NCI-H2029 treated with DMSO at 0.1 percent for 48 hours (cell line): Measurements from ENCODE around the gene MYLK4.

ENCODE experiments used
- DNase-seq: peaks from one replicate; lab custom pipeline; 2025; lab: John Stamatoyannopoulos, UW

Gene MYLK4

DNA sequence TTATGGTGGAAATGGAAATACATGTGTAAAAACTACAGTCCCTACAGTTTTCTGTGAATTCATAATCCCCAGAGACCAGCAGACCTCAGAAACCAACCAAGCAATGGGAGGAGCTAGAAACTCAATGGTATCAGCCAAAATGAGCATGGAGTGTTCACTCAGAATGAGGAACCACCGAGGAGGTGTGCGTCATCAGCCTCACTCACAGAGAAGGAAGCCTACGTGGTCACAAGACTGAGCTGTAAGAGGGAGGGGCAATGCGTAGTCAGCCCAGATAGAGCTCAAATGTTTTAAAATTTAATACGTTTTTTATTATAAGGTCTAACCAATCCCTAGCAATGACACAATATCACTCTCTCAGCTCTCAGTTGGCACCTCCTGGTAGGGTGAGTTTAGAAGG lies 17.4 kb downstream of the MYLK4 start:
- DNase-seq, result no peak

- no peak for DNase-seq
Measured at GRCh38 chr6:2732503-2733089, 18.1 kb downstream of the MYLK4 start.

DNA sequence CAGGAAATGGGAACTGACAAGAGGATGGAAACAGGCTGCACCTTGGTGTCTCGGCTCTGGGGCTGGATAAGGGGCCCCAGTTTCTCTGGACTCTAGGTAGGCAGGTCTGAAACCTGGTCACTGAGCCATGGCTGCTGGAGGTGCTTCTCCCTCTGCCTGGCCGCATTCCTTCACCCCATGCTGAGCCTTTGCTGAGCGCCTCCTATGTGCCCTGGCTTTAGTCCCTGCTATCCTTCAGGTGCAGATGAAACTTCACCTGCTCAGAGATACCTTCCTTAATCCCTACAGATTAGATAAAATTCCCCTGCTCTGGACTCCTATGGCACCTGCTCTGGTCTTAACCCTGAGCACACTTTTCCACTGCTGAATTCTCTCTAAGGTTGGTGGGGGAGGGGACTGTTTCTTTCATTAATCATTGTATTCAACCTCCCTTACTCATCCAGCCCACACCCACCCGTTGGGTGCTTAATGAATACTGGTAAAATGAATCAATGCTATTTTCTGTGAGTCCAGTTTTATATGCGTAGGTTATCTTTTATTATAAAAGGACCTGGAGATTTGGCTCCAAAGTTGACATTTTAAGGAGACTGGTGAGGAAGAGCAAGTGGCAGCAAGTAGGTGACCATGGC lies 19.3 kb downstream of the MYLK4 start:
- no peak for DNase-seq

GRCh38 chr6:2730353-2731107 lies 20.2 kb downstream of the MYLK4 start:
- no peak for DNase-seq

DNA sequence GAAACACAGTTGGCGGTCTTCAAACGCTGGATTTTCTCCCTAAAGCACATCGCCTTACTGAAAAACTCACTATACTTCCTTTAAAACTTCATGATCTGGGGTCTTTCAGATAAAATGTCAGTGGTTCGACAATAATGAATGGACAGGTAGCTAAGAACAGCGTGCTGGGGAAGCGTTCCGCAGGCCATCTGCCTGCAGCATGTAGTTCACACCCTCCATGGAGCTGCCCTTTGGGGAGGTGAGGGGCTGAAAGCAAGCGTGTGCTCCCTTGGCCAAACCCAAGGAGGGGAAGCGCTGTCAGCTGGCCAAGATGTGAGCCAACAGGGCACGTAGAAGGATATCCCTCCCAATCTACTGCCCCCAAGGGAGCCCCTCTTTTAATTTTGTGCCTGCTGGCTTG lies 20.8 kb downstream of the MYLK4 start:
- no peak for DNase-seq

DNA sequence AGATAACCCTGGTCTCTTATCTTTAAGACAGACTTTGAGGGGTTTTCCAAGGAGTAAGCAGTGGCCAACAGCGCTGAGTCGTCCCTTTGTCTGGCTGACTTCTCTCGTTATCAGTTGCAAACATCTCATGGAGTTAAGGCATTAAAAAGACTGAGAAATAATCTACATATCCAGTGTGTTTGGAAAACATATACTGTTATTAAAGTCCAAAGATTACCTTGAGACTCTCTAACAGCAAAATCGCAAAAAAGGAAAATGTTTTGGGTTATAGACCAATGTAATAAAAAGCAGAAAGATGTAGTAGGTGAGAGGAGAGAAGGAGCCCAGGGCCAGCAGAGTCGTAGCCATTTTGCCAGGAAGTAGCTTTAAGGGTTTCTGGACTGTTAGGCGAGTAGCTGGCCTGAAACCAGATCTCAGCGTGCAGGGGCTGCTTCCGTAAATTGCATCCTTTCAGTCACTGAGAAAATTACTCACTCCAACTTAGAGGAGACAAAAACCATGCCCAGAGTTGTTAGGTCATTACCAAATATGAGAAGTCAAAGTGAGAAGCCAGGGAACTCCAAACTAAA lies 24.6 kb downstream of the MYLK4 start:
- DNase-seq, result no peak

- no peak for DNase-seq
Measured at GRCh38 chr6:2725364-2725988, 25.2 kb downstream of the MYLK4 start.

GRCh38 chr6:2721219-2721618 lies 29.5 kb downstream of the MYLK4 start:
- DNase-seq, result no peak

DNA sequence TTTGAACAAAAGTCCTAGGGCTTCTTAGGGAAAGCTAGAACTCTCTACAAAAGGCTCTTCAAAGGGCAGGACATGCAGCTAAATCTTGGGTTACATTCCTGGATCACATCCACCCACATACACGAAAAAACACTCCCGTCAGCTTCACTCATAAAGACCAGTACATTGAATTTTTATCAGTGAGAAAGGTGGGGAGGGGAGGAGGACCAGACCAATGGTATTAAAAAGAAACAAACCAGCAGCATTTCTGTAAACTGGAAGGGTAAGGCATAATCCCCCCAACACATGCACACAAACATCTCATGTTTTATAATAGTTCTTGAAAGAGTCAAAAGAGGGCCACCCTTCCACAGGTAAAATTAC lies 31.6 kb downstream of the MYLK4 start:
- DNase-seq, result no peak

- DNase-seq, result no peak
Measured at GRCh38 chr6:2718334-2719092, 32.2 kb downstream of the MYLK4 start.

DNA sequence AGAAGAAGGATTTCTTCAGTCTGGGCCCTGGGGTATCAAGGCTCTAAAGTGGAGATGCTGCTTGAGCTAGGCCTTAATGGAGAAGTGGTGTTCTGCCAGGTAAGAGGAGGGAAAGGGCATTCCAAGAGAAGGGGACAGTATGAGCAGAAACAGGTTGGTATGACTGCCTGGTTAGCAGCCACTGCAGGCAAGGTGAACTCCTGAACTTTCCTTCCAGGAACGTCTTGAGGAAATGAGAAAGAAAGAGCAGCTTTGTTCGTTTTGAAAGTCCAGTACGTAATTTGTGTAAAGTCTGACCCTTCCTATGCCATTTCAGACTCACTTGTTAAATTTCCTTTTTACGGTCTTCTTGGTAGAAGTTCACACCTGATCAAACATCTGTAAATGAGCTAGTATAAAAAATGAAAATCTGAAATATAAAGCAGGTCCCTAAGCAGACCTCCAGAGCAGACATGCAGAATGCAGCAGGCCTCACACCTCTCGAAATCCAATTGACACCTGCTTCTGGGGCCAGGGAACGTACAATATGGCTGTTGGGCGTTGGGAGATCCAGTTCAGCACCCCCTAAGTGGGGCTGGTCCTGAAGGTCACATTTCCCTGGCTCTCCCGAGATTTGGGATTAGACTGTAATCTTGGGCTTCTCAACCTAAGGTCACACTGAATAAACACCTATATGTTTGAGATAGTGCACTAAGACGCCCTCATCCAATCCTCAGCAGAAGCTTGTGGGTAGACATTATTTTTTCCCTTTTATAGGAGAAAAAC lies 33.6 kb downstream of the MYLK4 start:
- no peak for DNase-seq

DNA sequence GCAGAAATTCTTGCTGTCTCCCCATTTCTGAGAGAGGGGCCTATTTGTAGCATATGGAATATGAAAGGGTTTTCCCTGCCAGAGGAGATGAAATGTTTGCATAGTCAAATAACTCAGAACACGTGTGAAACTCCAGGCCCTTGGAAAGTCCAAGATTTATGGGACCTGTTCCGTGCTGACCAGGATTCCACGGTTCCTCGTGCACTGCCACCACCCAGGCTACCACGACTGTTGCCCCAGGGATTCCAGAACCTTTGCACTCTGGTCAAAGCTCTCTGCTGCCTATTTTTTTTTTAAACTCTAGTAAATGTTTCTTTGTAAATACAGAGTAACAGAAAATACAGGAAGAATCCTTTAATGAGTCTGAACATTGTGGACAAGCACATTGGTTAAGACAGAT lies 35.0 kb downstream of the MYLK4 start:
- DNase-seq, result no peak

- DNase-seq, result no peak
Measured at GRCh38 chr6:2714111-2714895, 36.4 kb downstream of the MYLK4 start.

GRCh38 chr6:2713473-2714110 lies 37.1 kb downstream of the MYLK4 start:
- no peak for DNase-seq

GRCh38 chr6:2712102-2712501 lies 38.6 kb downstream of the MYLK4 start:
- no peak for DNase-seq

- no peak for DNase-seq
Measured at GRCh38 chr6:2710412-2710811, 40.3 kb downstream of the MYLK4 start.

DNA sequence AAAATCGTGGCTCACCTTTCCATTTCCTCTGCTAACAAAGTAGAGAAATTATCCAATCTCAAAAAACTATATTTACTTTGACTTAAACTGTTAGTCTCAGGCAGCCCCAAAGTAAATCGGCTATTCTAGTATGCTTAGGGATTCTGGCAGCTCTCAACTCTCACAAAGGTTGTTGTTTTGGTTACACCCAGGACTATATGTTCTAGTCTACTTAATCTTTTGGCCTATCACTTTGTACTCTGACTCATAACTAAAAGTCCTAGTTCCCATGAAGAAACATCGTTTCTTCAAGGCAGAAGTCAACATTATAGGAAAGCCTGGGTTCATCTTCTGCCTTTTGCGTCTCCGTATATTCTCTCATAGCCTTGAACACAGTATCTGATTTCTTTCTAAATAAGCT lies 42.3 kb downstream of the MYLK4 start:
- DNase-seq, result no peak

- no peak for DNase-seq
Measured at GRCh38 chr6:2706558-2706957, 44.2 kb downstream of the MYLK4 start.

DNA sequence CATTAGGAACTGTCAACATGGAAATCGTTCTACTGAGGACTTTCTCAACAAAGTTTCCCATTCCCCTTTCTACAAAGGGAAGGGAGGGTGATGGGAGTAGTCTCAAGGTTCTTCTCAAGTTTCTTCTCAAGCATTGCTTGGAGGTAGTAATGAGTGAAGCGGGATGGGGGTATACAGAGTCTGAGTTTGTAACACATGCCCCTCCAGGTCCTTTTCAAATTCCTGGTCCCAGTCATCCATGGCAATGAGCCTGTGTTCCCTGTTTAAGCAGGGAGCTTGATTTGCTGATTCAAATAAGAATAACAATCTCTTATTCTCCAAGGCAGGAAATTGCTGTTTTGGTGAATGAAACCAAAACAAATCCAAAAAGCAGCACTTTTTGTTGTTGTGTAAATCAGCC lies 45.5 kb downstream of the MYLK4 start:
- no peak for DNase-seq

DNA sequence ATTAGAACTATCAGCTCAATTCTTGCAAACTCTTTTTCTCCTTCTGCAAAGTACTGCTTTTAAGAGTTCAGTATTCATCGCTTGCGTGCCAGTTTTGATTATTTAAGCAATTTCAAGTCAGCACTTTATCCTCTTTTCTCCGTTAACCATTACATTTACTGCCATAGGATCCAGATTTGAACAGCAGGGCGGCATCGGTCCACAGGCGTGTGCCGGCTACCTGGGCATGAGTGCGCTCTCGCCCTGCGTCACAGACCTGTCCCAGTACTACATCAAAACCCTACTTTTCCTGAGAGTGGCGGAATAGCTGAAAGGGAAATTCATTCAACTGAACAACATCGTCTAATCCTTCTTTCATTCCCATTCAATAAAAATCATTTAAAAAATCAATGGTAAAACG lies 53.4 kb downstream of the MYLK4 start:
- DNase-seq, result no peak
